GM12878 (cell line): ENCODE measurements around the gene CAST. TPM values are rescaled to one million over a fixed set of nuclear protein-coding genes. Genes with fewer than 3 reads are reported as not detected.

Source experiments
- BHLHE40 ChIP-seq, 2 experiments: fragments of 450-650 bp in 1 of 2; IDR thresholded peaks; 2 replicates each; pipeline ENCODE4 v1.6.1; 2011 to 2017; ENCODE audit warnings: low read depth in 2 of 2, borderline replicate concordance in 1 of 2, improper control_type of control experiment in 1 of 2, low read length in 1 of 2, mild to moderate bottlenecking in 1 of 2
- CHD1 ChIP-seq: IDR thresholded peaks from 2 replicates; pipeline ENCODE4 v1.6.1; 2012; ENCODE audit warnings: low read depth, low read length, improper control_type of control experiment
- CHD4 ChIP-seq: fragments of 200-600 bp; sonication (generic); IDR thresholded peaks from 2 replicates; pipeline ENCODE4 v1.6.1; 2016; ENCODE audit warnings: mild to moderate bottlenecking
- CREM ChIP-seq: IDR thresholded peaks from 2 replicates; pipeline ENCODE4 v1.6.1; 2014; ENCODE audit warnings: antibody characterized with exemption, low read depth
- FOXM1 ChIP-seq: IDR thresholded peaks from 2 replicates; pipeline ENCODE4 v1.6.1; 2012; ENCODE audit warnings: low read depth, mild to moderate bottlenecking, inconsistent platforms, low read length, moderate library complexity
- MEF2A ChIP-seq: IDR thresholded peaks from 2 replicates; pipeline ENCODE4 v1.6.1; 2011; ENCODE audit warnings: low read depth, mild to moderate bottlenecking, low read length, moderate library complexity; ENCODE audit not compliant: insufficient read depth
- NRF1 ChIP-seq: conservative IDR thresholded peaks from 2 replicates; pipeline ENCODE4 v1.6.1; 2011; ENCODE audit warnings: mild to moderate bottlenecking, low read depth, low read length, improper control_type of control experiment
- POLR2A ChIP-seq: IDR thresholded peaks from 2 replicates; pipeline ENCODE4 v1.6.1; 2011; ENCODE audit warnings: low read depth, mild to moderate bottlenecking, low read length
- RBBP5 ChIP-seq: fragments of 200-600 bp; sonication (generic); conservative IDR thresholded peaks from 2 replicates; pipeline ENCODE4 v1.6.1; 2016
- RUNX3 ChIP-seq: IDR thresholded peaks from 2 replicates; pipeline ENCODE4 v1.6.1; 2012; ENCODE audit warnings: low read length, inconsistent platforms
- SPI1 ChIP-seq: IDR thresholded peaks from 2 replicates; pipeline ENCODE4 v1.6.1; 2011; ENCODE audit warnings: low read depth, mild to moderate bottlenecking, low read length, moderate library complexity, borderline replicate concordance; ENCODE audit not compliant: insufficient read depth
- SREBF2 ChIP-seq: IDR thresholded peaks from 2 replicates; pipeline ENCODE4 v1.6.1; 2012; ENCODE audit warnings: mild to moderate bottlenecking, low read length
- STAT1 ChIP-seq: fragments of 450-650 bp; conservative IDR thresholded peaks from 2 replicates; pipeline ENCODE4 v1.6.1; 2014; ENCODE audit warnings: antibody characterized with exemption, mild to moderate bottlenecking
- TAF1 ChIP-seq: IDR thresholded peaks from 2 replicates; pipeline ENCODE4 v1.6.1; 2011; ENCODE audit warnings: mild to moderate bottlenecking, low read depth, low read length, borderline replicate concordance
- ZNF207 ChIP-seq: fragments of 450-650 bp; IDR thresholded peaks from 2 replicates; pipeline ENCODE4 v1.6.1; 2014; ENCODE audit warnings: antibody characterized with exemption, mild to moderate bottlenecking, borderline replicate concordance
- ZSCAN29 ChIP-seq: fragments of 450-650 bp; IDR thresholded peaks from 2 replicates; pipeline ENCODE4 v1.6.1; 2017; ENCODE audit warnings: mild to moderate bottlenecking, moderate library complexity
- polyA plus RNA-seq, 11 experiments: library from polyadenylated mRNA; depleted of rRNA in 4 of 11; unstranded in 6 of 11; stranded (reverse) in 5 of 11; fragments of >200 nt; fragmentation: Nextera tagmentation in 4 of 11; fragmentation: Illumina TruSeq in 1 of 11; extraction: Ambion mirVana in 4 of 11; extraction: Trizol in 1 of 11; gene quantifications; 1 replicate in 1 of 11; 2 replicates in 10 of 11; pipeline versions ENCODE4 v1.2.1 to v1.2.3, GENCODE V29; 2011 to 2016; ENCODE audit warnings: inconsistent platforms in 2 of 11, missing spikeins in 2 of 11, low read depth in 1 of 11
- total RNA-seq, 4 experiments: library from RNA; depleted of rRNA in 3 of 4; stranded (reverse); fragments of >200 nt in 3 of 4; fragmentation: Illumina TruSeq in 1 of 4; extraction: Trizol in 1 of 4; gene quantifications; 2 replicates each; pipeline versions ENCODE4 v1.2.1 to v1.2.3, GENCODE V29; 2013 to 2021
- TF ChIP-seq, protein P1 (sequence below): fragments of 450-650 bp; IDR thresholded peaks from 2 replicates; pipeline ENCODE4 v1.6.1; 2017; ENCODE audit warnings: borderline replicate concordance
- TF ChIP-seq, protein P2 (sequence below): fragments of 450-650 bp; IDR thresholded peaks from 2 replicates; pipeline ENCODE4 v1.6.1; 2017; ENCODE audit warnings: mild to moderate bottlenecking, moderate library complexity
- TF ChIP-seq, protein P3 (sequence below), 3 experiments: IDR thresholded peaks in 2 of 3; conservative IDR thresholded peaks in 1 of 3; 2 replicates each; pipeline ENCODE4 v1.5.1; 2011; ENCODE audit warnings: low read depth in 3 of 3, low read length in 3 of 3, mild to moderate bottlenecking in 3 of 3, control low read depth in 2 of 3, moderate library complexity in 2 of 3, inconsistent platforms in 1 of 3, mixed read lengths in 1 of 3; ENCODE audit not compliant: control insufficient read depth in 2 of 3, insufficient read depth in 1 of 3; ENCODE audit errors: extremely low read depth in 1 of 3

CAST gene
- total and polyA plus RNA-seq, 10 of the 15 experiments (the other 5 are each of a cell fraction or from before 2014, with no cell fraction given): 31.7 to 140 (median 68.5) TPM

DNA sequence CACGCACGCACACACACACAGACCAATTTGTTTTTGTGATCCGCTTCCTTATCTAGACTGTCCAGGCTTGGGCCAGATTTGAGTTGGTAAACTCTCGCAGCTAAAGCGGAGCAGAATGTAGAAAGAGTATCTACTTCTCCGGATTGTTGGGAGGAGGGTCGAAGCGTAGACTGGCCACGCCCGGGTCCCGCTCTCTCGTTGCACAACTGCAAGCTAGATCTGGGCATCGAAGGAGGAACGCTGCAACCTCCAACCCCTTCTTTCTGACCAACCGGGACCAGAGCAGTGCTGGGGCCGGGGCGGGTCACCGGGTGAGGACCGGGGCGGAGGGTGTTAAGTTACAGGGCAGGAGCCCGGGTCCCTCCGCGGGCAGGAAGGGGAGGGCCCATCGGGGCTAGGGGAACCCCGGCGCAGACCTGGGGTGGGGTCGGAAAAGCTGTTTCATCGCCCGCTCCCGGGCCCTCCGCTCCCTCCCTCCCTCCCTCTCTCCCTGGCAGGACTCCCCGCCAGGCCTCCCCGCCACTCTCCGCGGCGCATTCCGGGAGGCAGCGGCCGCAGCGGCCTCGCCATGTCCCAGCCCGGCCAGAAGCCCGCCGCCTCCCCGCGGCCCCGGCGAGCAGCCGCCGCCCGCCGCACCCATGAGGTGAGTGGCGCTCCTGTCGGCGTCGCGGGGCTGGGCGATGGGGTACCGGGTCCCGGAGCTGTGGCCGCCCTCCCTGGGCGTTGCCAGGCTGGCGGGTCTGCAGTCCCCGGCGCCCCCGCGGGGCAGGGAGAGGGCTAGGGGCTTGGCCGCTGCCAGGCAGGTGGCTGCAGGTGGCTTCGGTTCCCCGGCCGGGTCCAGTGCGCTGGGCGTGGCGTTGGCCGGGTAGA is at the start of gene CAST (continued):
- TF ChIP-seq FOXM1 (no peak), SPI1 (no peak), BHLHE40 (IDR thresholded peaks at IDR 0.05; ENCODE audit: borderline replicate concordance in 1 of 2, low read depth in 2 of 2, low read length in 1 of 2) (no peak), CREM (no peak), ZNF207 (no peak), TAF1 (peak; percentile 54; the same call in 1 of the 2 replicates), RBBP5 (no peak), POLR2A (peak; percentile 54), RUNX3 (no peak), CHD4 (no peak), CHD1 (no peak), STAT1 (no peak), MEF2A (no peak), SREBF2 (no peak), ZSCAN29 (peak; percentile 78), NRF1 (no peak)
- TF ChIP-seq, protein P1, sequence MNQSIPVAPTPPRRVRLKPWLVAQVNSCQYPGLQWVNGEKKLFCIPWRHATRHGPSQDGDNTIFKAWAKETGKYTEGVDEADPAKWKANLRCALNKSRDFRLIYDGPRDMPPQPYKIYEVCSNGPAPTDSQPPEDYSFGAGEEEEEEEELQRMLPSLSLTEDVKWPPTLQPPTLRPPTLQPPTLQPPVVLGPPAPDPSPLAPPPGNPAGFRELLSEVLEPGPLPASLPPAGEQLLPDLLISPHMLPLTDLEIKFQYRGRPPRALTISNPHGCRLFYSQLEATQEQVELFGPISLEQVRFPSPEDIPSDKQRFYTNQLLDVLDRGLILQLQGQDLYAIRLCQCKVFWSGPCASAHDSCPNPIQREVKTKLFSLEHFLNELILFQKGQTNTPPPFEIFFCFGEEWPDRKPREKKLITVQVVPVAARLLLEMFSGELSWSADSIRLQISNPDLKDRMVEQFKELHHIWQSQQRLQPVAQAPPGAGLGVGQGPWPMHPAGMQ: no peak
- TF ChIP-seq, protein P2, sequence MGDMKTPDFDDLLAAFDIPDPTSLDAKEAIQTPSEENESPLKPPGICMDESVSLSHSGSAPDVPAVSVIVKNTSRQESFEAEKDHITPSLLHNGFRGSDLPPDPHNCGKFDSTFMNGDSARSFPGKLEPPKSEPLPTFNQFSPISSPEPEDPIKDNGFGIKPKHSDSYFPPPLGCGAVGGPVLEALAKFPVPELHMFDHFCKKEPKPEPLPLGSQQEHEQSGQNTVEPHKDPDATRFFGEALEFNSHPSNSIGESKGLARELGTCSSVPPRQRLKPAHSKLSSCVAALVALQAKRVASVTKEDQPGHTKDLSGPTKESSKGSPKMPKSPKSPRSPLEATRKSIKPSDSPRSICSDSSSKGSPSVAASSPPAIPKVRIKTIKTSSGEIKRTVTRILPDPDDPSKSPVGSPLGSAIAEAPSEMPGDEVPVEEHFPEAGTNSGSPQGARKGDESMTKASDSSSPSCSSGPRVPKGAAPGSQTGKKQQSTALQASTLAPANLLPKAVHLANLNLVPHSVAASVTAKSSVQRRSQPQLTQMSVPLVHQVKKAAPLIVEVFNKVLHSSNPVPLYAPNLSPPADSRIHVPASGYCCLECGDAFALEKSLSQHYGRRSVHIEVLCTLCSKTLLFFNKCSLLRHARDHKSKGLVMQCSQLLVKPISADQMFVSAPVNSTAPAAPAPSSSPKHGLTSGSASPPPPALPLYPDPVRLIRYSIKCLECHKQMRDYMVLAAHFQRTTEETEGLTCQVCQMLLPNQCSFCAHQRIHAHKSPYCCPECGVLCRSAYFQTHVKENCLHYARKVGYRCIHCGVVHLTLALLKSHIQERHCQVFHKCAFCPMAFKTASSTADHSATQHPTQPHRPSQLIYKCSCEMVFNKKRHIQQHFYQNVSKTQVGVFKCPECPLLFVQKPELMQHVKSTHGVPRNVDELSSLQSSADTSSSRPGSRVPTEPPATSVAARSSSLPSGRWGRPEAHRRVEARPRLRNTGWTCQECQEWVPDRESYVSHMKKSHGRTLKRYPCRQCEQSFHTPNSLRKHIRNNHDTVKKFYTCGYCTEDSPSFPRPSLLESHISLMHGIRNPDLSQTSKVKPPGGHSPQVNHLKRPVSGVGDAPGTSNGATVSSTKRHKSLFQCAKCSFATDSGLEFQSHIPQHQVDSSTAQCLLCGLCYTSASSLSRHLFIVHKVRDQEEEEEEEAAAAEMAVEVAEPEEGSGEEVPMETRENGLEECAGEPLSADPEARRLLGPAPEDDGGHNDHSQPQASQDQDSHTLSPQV: no peak
- TF ChIP-seq, protein P3, sequence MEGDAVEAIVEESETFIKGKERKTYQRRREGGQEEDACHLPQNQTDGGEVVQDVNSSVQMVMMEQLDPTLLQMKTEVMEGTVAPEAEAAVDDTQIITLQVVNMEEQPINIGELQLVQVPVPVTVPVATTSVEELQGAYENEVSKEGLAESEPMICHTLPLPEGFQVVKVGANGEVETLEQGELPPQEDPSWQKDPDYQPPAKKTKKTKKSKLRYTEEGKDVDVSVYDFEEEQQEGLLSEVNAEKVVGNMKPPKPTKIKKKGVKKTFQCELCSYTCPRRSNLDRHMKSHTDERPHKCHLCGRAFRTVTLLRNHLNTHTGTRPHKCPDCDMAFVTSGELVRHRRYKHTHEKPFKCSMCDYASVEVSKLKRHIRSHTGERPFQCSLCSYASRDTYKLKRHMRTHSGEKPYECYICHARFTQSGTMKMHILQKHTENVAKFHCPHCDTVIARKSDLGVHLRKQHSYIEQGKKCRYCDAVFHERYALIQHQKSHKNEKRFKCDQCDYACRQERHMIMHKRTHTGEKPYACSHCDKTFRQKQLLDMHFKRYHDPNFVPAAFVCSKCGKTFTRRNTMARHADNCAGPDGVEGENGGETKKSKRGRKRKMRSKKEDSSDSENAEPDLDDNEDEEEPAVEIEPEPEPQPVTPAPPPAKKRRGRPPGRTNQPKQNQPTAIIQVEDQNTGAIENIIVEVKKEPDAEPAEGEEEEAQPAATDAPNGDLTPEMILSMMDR (IDR thresholded peaks at IDR 0.05 in 2 of 3, conservative IDR thresholded peaks at IDR 0.05 in 1 of 3; ENCODE audit: control insufficient read depth in 2 of 3, extremely low read depth in 1 of 3, insufficient read depth in 1 of 3, low read depth in 3 of 3, low read length in 3 of 3): no peak
